Transverse colon (tissue), 4 donors: ENCODE results near the gene GNB1.

Source experiments
- EP300 ChIP-seq: sonication (generic); formaldehyde crosslinking; IDR thresholded peaks from one replicate; pipeline ENCODE4 v1.6.1; 2017; ENCODE audit warnings: antibody characterized with exemption, low read depth
- POLR2A ChIP-seq: fragments of 450-650 bp; IDR thresholded peaks from one replicate; pipeline ENCODE4 v1.6.1; 2016; ENCODE audit warnings: antibody characterized with exemption, mild to moderate bottlenecking, moderate library complexity
- POLR2AphosphoS5 ChIP-seq, 3 donors: sonication (generic); formaldehyde crosslinking; IDR thresholded peaks; one replicate each; pipeline ENCODE4 v1.6.1; 2016; ENCODE audit warnings: antibody characterized with exemption in 3 of 3
- TF ChIP-seq, protein P1 (sequence below), 5 experiments: fragments of 200-600 bp in 3 of 5; fragments of 450-650 bp in 2 of 5; sonication (generic) in 3 of 5; IDR thresholded peaks; 1 replicate in 2 of 5; 2 replicates in 3 of 5; pipeline ENCODE4 v1.5.1; 2016 to 2017; ENCODE audit warnings: antibody characterized with exemption in 5 of 5, inconsistent platforms in 3 of 5, mild to moderate bottlenecking in 2 of 5, moderate library complexity in 1 of 5

DNA sequence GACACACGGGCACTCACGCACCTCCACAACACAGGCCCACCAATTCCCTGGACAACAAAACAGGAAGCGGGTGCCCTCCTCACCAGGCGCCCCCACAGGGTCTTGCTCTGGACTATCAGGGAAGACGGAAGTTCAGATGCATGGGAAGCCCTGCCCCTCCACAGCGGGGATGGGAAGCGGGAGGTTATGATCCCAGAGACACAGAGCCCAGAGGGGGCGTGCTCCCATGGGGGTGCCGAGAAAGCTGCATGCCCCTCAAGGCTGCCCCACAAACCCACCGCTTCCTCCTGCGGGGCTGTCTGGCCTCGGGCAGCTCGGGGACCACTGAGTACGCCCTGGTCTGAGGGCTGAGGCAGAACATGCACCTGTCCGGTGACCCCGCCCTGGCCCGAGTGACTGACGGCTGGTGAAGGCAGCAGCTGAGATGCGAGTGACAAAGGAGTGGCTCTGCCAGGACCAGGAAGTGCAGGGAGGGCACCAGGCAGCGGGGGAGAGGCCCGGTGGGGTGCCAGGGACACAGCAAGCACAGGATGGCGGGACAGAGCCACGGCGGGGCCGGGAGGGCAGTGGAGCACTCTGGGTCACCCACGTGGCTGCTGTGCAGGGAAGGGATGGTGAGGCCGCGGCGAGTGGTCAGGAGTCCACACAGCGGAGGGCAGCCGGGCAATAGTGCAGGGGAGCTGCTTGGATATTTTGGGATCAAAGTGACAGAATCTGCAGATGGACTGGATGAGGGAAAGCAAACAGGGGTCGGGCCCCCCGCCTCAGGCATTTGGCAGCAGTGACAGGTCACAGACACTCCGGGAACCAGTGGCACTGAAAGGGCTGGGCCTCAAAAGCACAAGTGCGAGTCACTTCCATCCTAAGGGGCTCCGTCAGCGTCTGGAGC, 131.2 kb downstream of the GNB1 start:
- TF ChIP-seq, protein P1, sequence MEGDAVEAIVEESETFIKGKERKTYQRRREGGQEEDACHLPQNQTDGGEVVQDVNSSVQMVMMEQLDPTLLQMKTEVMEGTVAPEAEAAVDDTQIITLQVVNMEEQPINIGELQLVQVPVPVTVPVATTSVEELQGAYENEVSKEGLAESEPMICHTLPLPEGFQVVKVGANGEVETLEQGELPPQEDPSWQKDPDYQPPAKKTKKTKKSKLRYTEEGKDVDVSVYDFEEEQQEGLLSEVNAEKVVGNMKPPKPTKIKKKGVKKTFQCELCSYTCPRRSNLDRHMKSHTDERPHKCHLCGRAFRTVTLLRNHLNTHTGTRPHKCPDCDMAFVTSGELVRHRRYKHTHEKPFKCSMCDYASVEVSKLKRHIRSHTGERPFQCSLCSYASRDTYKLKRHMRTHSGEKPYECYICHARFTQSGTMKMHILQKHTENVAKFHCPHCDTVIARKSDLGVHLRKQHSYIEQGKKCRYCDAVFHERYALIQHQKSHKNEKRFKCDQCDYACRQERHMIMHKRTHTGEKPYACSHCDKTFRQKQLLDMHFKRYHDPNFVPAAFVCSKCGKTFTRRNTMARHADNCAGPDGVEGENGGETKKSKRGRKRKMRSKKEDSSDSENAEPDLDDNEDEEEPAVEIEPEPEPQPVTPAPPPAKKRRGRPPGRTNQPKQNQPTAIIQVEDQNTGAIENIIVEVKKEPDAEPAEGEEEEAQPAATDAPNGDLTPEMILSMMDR (IDR thresholded peaks at IDR 0.05): no peak
- TF ChIP-seq EP300: no peak
- no peak for TF ChIP-seq POLR2A
- peak in 1 of 3 donors; percentile 29 for TF ChIP-seq POLR2AphosphoS5 (IDR thresholded peaks at IDR 0.05)
